ENCODE measurements around the gene GATAD2A. TPM values are rescaled to one million over a fixed set of nuclear protein-coding genes. Genes with fewer than 3 reads are reported as not detected.

GATAD2A gene
- total RNA-seq, 1 donor from 2014 or later = 150 TPM

DNA sequence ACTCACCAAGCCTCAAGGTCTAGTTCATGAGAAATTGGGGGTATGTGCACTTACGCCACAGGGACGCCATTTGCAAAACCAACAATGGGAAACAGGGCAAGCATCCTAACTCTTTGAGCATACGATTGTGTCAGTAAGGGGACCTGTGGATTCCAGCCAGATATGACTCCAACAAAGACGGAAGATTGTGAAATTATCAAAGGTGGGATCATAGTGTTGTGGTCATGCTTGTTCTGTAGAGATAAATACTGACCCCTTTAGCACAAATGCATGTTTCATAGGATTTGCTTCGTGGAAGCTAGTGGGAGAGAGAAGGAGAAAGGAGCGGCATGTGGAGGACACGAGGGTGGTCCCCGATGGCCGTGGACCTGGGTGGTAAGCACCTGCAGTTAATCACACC is 37.8 kb downstream of the GATAD2A start:
- peaks cover 17% of the 10 kb centered on the region for H3K4me1 Mint-ChIP-seq
- DNase-seq (ENCODE audit: low read depth, low spot score) = no peak
- TF ChIP-seq, protein P1, sequence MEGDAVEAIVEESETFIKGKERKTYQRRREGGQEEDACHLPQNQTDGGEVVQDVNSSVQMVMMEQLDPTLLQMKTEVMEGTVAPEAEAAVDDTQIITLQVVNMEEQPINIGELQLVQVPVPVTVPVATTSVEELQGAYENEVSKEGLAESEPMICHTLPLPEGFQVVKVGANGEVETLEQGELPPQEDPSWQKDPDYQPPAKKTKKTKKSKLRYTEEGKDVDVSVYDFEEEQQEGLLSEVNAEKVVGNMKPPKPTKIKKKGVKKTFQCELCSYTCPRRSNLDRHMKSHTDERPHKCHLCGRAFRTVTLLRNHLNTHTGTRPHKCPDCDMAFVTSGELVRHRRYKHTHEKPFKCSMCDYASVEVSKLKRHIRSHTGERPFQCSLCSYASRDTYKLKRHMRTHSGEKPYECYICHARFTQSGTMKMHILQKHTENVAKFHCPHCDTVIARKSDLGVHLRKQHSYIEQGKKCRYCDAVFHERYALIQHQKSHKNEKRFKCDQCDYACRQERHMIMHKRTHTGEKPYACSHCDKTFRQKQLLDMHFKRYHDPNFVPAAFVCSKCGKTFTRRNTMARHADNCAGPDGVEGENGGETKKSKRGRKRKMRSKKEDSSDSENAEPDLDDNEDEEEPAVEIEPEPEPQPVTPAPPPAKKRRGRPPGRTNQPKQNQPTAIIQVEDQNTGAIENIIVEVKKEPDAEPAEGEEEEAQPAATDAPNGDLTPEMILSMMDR (conservative IDR thresholded peaks at IDR 0.05) = no peak
- H3K9me3 Mint-ChIP-seq = no peaks in the 10 kb centered on the region
- H3K27me3 Mint-ChIP-seq (ENCODE audit: low read depth) = no peaks in the 10 kb centered on the region
- H3K4me3 Mint-ChIP-seq = no peak overlapping the region
- no peak overlapping the region for H3K27ac Mint-ChIP-seq (ENCODE audit: unreplicated experiment)
- no peaks in the 10 kb centered on the region for H3K36me3 Mint-ChIP-seq (ENCODE audit: low read depth)

DNA sequence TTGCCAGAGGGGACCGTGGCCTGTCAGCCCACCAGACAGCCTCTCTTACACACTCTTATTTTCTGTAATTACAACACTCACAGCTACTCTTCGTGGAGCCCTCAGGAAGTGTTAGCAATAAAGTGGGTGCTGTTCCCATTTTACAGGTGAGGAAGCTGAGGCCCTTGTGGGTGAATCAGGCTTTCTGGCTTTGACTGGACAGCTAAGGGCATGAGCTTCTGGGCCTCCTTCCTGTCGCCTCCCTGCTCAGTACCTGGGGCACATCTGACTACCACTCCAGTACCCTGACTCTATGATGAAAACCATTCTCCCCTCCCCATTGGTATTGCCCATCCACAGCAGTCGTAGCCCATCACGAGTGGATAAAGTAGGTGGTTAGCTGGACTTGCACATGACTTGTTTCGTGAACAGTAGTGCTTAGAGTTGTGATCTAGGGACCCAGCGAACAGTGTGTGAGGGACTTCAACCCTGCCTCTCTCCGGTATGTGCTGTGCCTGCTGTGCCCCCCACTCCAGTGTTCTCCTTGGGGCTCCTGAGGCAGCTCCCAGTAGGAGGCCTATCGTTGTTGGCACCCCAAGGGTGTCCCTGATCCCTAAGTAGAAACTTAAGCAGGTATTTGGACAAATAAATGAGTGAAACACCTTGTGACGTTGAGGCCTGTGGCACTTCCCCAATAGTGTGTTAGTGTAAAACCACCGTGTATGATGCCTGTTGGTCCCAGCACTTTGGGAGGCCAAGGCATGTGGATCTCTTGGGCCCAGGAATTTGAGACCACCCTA is 38.6 kb downstream of the GATAD2A start:
- H3K27ac Mint-ChIP-seq (ENCODE audit: unreplicated experiment) = no peak overlapping the region
- H3K9me3 Mint-ChIP-seq = no peaks in the 10 kb centered on the region
- TF ChIP-seq, protein P1 (conservative IDR thresholded peaks at IDR 0.05) = no peak
- no peaks in the 10 kb centered on the region for H3K36me3 Mint-ChIP-seq (ENCODE audit: low read depth)
- H3K4me3 Mint-ChIP-seq = no peak overlapping the region
- DNase-seq (ENCODE audit: low read depth, low spot score) = no peak
- no peaks in the 10 kb centered on the region for H3K27me3 Mint-ChIP-seq (ENCODE audit: low read depth)
- H3K4me1 Mint-ChIP-seq = peaks cover 17% of the 10 kb centered on the region

DNA sequence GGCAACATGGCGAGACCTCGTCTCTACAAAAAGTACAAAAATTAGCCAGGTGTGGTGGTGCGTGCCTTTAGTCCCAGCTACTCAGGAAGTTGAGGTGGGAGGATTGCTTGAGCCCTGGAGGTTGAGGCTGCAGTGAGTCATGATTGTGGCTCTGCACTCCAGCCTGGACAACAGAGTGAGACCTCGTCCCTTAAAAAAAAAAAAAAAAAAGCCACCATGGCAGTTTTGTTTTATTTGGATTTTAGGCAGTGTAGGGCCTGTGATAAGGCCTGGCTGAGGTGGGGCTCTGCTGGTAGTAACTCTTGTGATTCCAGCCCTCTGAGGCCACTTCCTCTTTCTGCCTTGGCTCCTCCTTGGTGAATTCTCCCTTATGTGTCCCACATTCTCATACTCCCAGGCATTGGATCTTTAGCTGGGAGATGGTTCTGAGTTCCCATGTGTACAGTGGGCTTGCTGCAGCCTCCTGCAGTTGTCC is 39.2 kb downstream of the GATAD2A start:
- no peak for DNase-seq (ENCODE audit: low read depth, low spot score)
- no peaks in the 10 kb centered on the region for H3K27me3 Mint-ChIP-seq (ENCODE audit: low read depth)
- H3K9me3 Mint-ChIP-seq = no peaks in the 10 kb centered on the region
- peaks cover 17% of the 10 kb centered on the region for H3K4me1 Mint-ChIP-seq
- H3K36me3 Mint-ChIP-seq (ENCODE audit: low read depth) = no peaks in the 10 kb centered on the region
- H3K27ac Mint-ChIP-seq (ENCODE audit: unreplicated experiment) = peak overlapping the region; percentile 57
- H3K4me3 Mint-ChIP-seq = no peak overlapping the region
- TF ChIP-seq, protein P1 (conservative IDR thresholded peaks at IDR 0.05) = no peak

DNA sequence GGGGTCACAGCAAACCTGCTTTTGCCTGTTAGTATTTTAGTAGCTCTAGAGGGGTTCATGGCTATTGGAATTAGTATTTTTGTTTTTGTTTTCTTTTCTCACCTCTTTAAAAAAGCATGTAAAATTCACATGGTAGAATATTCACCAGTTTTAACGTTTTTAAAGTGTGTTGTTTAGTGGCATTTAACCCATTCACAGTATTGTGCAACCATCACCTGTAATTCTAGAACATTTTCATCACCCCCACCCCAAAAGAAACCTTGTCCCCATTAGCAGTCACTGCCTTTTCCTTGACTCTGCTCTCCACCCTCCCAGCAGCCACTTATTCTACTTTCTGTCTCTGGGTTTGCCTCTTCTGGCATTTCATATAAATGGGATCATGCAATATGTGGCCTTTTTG is 39.8 kb downstream of the GATAD2A start:
- no peaks in the 10 kb centered on the region for H3K9me3 Mint-ChIP-seq
- no peaks in the 10 kb centered on the region for H3K27me3 Mint-ChIP-seq (ENCODE audit: low read depth)
- peak overlapping the region; percentile 57 for H3K27ac Mint-ChIP-seq (ENCODE audit: unreplicated experiment)
- TF ChIP-seq, protein P1 (conservative IDR thresholded peaks at IDR 0.05) = no peak
- DNase-seq (ENCODE audit: low read depth, low spot score) = no peak
- H3K36me3 Mint-ChIP-seq (ENCODE audit: low read depth) = no peaks in the 10 kb centered on the region
- no peak overlapping the region for H3K4me3 Mint-ChIP-seq
- H3K4me1 Mint-ChIP-seq = peaks cover 17% of the 10 kb centered on the region

DNA sequence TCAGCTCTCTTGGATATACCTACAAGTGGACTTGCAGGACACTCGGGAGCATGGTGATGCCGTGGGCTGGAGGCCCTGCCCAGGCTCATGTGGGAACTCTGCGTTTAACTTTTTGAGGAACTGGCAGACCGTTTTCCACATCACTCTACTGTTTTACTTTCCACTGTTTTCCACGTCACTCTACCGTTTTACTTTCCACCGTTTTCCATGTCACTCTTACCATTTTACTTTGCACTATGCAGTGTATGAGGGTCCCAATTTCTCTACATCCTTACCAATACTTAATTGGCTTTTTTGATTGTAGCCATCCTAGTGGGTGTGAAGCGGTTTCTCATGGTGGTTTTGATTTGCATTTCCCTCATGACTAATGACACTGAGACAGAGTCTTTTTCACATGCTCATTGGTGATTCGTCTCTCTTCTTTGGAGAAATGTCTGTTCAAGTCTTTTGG is 40.5 kb downstream of the GATAD2A start:
- no peak overlapping the region for H3K4me3 Mint-ChIP-seq
- no peak overlapping the region for H3K27ac Mint-ChIP-seq (ENCODE audit: unreplicated experiment)
- H3K36me3 Mint-ChIP-seq (ENCODE audit: low read depth) = no peaks in the 10 kb centered on the region
- no peak for DNase-seq (ENCODE audit: low read depth, low spot score)
- H3K27me3 Mint-ChIP-seq (ENCODE audit: low read depth) = no peaks in the 10 kb centered on the region
- TF ChIP-seq, protein P1 (conservative IDR thresholded peaks at IDR 0.05) = no peak
- no peaks in the 10 kb centered on the region for H3K9me3 Mint-ChIP-seq
- peaks cover 17% of the 10 kb centered on the region for H3K4me1 Mint-ChIP-seq

Measured in neural crest cell (in vitro differentiated cells).